Type B pancreatic cell (in vitro differentiated cells): ENCODE measurements around the gene NES. TPM values are rescaled to one million over a fixed set of nuclear protein-coding genes. Genes with fewer than 3 reads are reported as not detected.

Source experiments
- DNase-seq: peaks from one replicate; pipeline ENCODE4 v3.0.0; 2021; ENCODE audit warnings: mixed read lengths; ENCODE audit not compliant: unreplicated experiment; ENCODE audit errors: extremely low spot score
- H3K27ac Mint-ChIP-seq: 2 replicates; pipeline ENCODE4 v1.8.0; 2021; ENCODE audit warnings: mild to moderate bottlenecking, mixed read lengths
- H3K27me3 Mint-ChIP-seq: 2 replicates; pipeline ENCODE4 v1.8.0; 2021; ENCODE audit warnings: mixed read lengths
- H3K36me3 Mint-ChIP-seq: 2 replicates; pipeline ENCODE4 v1.8.0; 2021; ENCODE audit warnings: mixed read lengths
- H3K4me1 Mint-ChIP-seq: one replicate; pipeline ENCODE4 v1.8.0; 2021; ENCODE audit warnings: mixed read lengths; ENCODE audit not compliant: unreplicated experiment
- H3K4me3 Mint-ChIP-seq: 2 replicates; pipeline ENCODE4 v1.8.0; 2021; ENCODE audit warnings: mild to moderate bottlenecking, mixed read lengths
- H3K9me3 Mint-ChIP-seq: 2 replicates; pipeline ENCODE4 v1.8.0; 2021; ENCODE audit warnings: mixed read lengths
- CTCF ChIP-seq: fragments of 200-600 bp; sonication (generic); conservative IDR thresholded peaks from 2 replicates; pipeline ENCODE4 v1.5.0; 2021; ENCODE audit warnings: antibody characterized with exemption, mild to moderate bottlenecking
- total RNA-seq: library from RNA; stranded (reverse); gene quantifications from 2 replicates; pipeline ENCODE4 v1.2.1, GENCODE V29; 2021; ENCODE audit warnings: low replicate concordance

The NES gene
- total RNA-seq, 1 donor from 2014 or later: 125 TPM

GRCh38 chr1:156690675-156691036 lies 13.4 kb upstream of the NES start:
- H3K9me3 Mint-ChIP-seq: no peaks in the 10 kb centered on the region
- no peak for DNase-seq
- peak overlapping the region; percentile 86 for H3K27ac Mint-ChIP-seq
- H3K4me1 Mint-ChIP-seq: peaks cover 55% of the 10 kb centered on the region
- TF ChIP-seq CTCF: no peak
- peak overlapping the region; percentile 86 for H3K4me3 Mint-ChIP-seq
- peaks cover 7% of the 10 kb centered on the region for H3K27me3 Mint-ChIP-seq
- H3K36me3 Mint-ChIP-seq: no peaks in the 10 kb centered on the region

- H3K27ac Mint-ChIP-seq: peak overlapping the region; percentile 86
- H3K27me3 Mint-ChIP-seq: peaks cover 7% of the 10 kb centered on the region
- H3K4me1 Mint-ChIP-seq: peaks cover 55% of the 10 kb centered on the region
- DNase-seq: no peak
- no peaks in the 10 kb centered on the region for H3K9me3 Mint-ChIP-seq
- H3K4me3 Mint-ChIP-seq: peak overlapping the region; percentile 86
- no peaks in the 10 kb centered on the region for H3K36me3 Mint-ChIP-seq
- no peak for TF ChIP-seq CTCF
These were observed 12.9 kb upstream of the NES start for GRCh38 chr1:156689953-156690674.

- Mint-ChIP-seq H3K9me3 (no peaks in the 10 kb centered on the region), H3K27me3 (peaks cover 10% of the 10 kb centered on the region), H3K27ac (peak overlapping the region; percentile 86), H3K36me3 (no peaks in the 10 kb centered on the region), H3K4me1 (peaks cover 50% of the 10 kb centered on the region), H3K4me3 (peak overlapping the region; percentile 86)
- peak; percentile 88 for DNase-seq
- TF ChIP-seq CTCF: peak; percentile 84
These were observed 12.1 kb upstream of the NES start for GRCh38 chr1:156689035-156689952.

GRCh38 chr1:156684227-156684782 lies 7.1 kb upstream of the NES start:
- H3K4me1 Mint-ChIP-seq: peaks cover 6% of the 10 kb centered on the region
- no peak for DNase-seq
- H3K4me3 Mint-ChIP-seq: no peak overlapping the region
- no peaks in the 10 kb centered on the region for H3K9me3 Mint-ChIP-seq
- no peak overlapping the region for H3K27ac Mint-ChIP-seq
- no peaks in the 10 kb centered on the region for H3K36me3 Mint-ChIP-seq
- peaks cover 32% of the 10 kb centered on the region for H3K27me3 Mint-ChIP-seq
- TF ChIP-seq CTCF: peak; percentile 20

- no peak for TF ChIP-seq CTCF
- peaks cover 46% of the 10 kb centered on the region for H3K27me3 Mint-ChIP-seq
- H3K9me3 Mint-ChIP-seq: no peaks in the 10 kb centered on the region
- no peak overlapping the region for H3K4me3 Mint-ChIP-seq
- no peak for DNase-seq
- H3K27ac Mint-ChIP-seq: no peak overlapping the region
- peaks cover 12% of the 10 kb centered on the region for H3K4me1 Mint-ChIP-seq
- no peaks in the 10 kb centered on the region for H3K36me3 Mint-ChIP-seq
These were observed 5.1 kb upstream of the NES start for GRCh38 chr1:156682166-156682890.
